ENCODE measurements around the gene RAPH1. TPM values are rescaled to one million over a fixed set of nuclear protein-coding genes. Genes with fewer than 3 reads are reported as not detected.
A peak's percentile ranks its signal among the peaks of the same experiment; 100 is the strongest.
"Not testable (repeated sequence)": the region's sequence is repeated elsewhere in the genome, so short reads cannot be mapped to it uniquely, and the experiment has no call there.

Gene RAPH1
- total RNA-seq, 1 experiment from 2014 or later = 16.5 TPM

- TF ChIP-seq CTCF (conservative IDR thresholded peaks at IDR 0.05) = no peak
- TF ChIP-seq EZH2 (IDR thresholded peaks at IDR 0.05; ENCODE audit: low read depth) = no peak
- Histone ChIP-seq H3K9me2 (ENCODE audit: insufficient read depth) (no peaks in the 10 kb centered on the region), H3K4me2 (peak overlapping the region; percentile 36; the same call in 1 of the 2 replicates), H3K27me3 (ENCODE audit: insufficient read depth, low read depth) (no peaks in the 10 kb centered on the region), H3K27ac (no peak overlapping the region), H3K9me3 (ENCODE audit: insufficient read depth, low read depth) (no peaks in the 10 kb centered on the region), H2AFZ (no peak overlapping the region), H3K4me3 (no peak overlapping the region), H3K36me3 (ENCODE audit: low read depth) (no peaks in the 10 kb centered on the region), H3K79me2 (ENCODE audit: low read depth) (no peaks in the 10 kb centered on the region), H3F3A (ENCODE audit: insufficient read depth, low read depth) (no peaks in the 10 kb centered on the region), H3K4me1 (replicated peaks; ENCODE audit: insufficient read depth) (peaks cover 13% of the 10 kb centered on the region), H4K20me1 (ENCODE audit: insufficient read depth) (no peaks in the 10 kb centered on the region)
- POLR2A ChIA-PET (ENCODE audit: unreplicated experiment) = no interaction called here
- intact Hi-C loops (cut with micrococcal nuclease; ENCODE audit: unreplicated experiment) = no loop called here
- DNase-seq = peak in 1 of 2 experiments; percentile 59
- CTCF ChIA-PET = interaction anchor here (0.6 kb wide), 1 partner anchor 36 kb away, joined by 6 read pairs; no protein-coding TSS in a partner anchor
- BruUV-seq (replicated peaks) = no TSS peak
These were observed 8.8 kb upstream of the RAPH1 start for GRCh38 chr2:203543898-203544328.

GRCh38 chr2:203540598-203540997 lies 5.5 kb upstream of the RAPH1 start:
- H3K79me2 ChIP-seq (ENCODE audit: low read depth); H4K20me1 ChIP-seq (ENCODE audit: insufficient read depth); H3K36me3 ChIP-seq (ENCODE audit: low read depth); H3K4me3 ChIP-seq; DNase-seq; BruUV-seq (replicated peaks); H3K9me3 ChIP-seq (ENCODE audit: insufficient read depth, low read depth); H3K4me2 ChIP-seq; H3K27ac ChIP-seq; intact Hi-C loops (cut with micrococcal nuclease; ENCODE audit: unreplicated experiment); CTCF ChIA-PET; H3K27me3 ChIP-seq (ENCODE audit: insufficient read depth, low read depth); H3K9me2 ChIP-seq (ENCODE audit: insufficient read depth); H2AFZ ChIP-seq; POLR2A ChIA-PET (ENCODE audit: unreplicated experiment): not testable (repeated sequence)
- Histone ChIP-seq H3F3A (ENCODE audit: insufficient read depth, low read depth) (peaks cover 11% of the 10 kb centered on the region; the same call in 1 of the 2 replicates), H3K4me1 (replicated peaks; ENCODE audit: insufficient read depth) (peaks cover 20% of the 10 kb centered on the region)

- H3K27me3 ChIP-seq (ENCODE audit: insufficient read depth, low read depth); H2AFZ ChIP-seq; CTCF ChIA-PET; H4K20me1 ChIP-seq (ENCODE audit: insufficient read depth); H3K4me3 ChIP-seq; POLR2A ChIA-PET (ENCODE audit: unreplicated experiment); H3K9me3 ChIP-seq (ENCODE audit: insufficient read depth, low read depth); DNase-seq; H3K4me2 ChIP-seq; H3K27ac ChIP-seq; BruUV-seq (replicated peaks); H3K36me3 ChIP-seq (ENCODE audit: low read depth); H3K9me2 ChIP-seq (ENCODE audit: insufficient read depth): not testable (repeated sequence)
- peaks cover 13% of the 10 kb centered on the region; the same call in 1 of the 2 replicates for H3F3A ChIP-seq (ENCODE audit: insufficient read depth, low read depth)
- H3K4me1 ChIP-seq (replicated peaks; ENCODE audit: insufficient read depth) = peaks cover 14% of the 10 kb centered on the region
- intact Hi-C loops (cut with micrococcal nuclease; ENCODE audit: unreplicated experiment) = loop anchor here (5.0 kb wide), 1 partner anchor 39 kb away; no protein-coding TSS in a partner anchor
- peaks cover 14% of the 10 kb centered on the region for H3K79me2 ChIP-seq (ENCODE audit: low read depth)
These were observed 3.1 kb upstream of the RAPH1 start for GRCh38 chr2:203538237-203538636.

GRCh38 chr2:203536586-203536951 lies 1.5 kb upstream of the RAPH1 start:
- H3K27ac ChIP-seq; H4K20me1 ChIP-seq (ENCODE audit: insufficient read depth); H3K9me3 ChIP-seq (ENCODE audit: insufficient read depth, low read depth); H3K36me3 ChIP-seq (ENCODE audit: low read depth); H2AFZ ChIP-seq; CTCF ChIA-PET; BruUV-seq (replicated peaks); H3K4me3 ChIP-seq; DNase-seq; H3K9me2 ChIP-seq (ENCODE audit: insufficient read depth); H3K27me3 ChIP-seq (ENCODE audit: insufficient read depth, low read depth); POLR2A ChIA-PET (ENCODE audit: unreplicated experiment): not testable (repeated sequence)
- Histone ChIP-seq H3K4me1 (replicated peaks; ENCODE audit: insufficient read depth) (peaks cover 24% of the 10 kb centered on the region), H3K4me2 (peak overlapping the region; percentile 94), H3K79me2 (ENCODE audit: low read depth) (peaks cover 30% of the 10 kb centered on the region), H3F3A (ENCODE audit: insufficient read depth, low read depth) (peaks cover 13% of the 10 kb centered on the region; the same call in 1 of the 2 replicates)
- intact Hi-C loops (cut with micrococcal nuclease; ENCODE audit: unreplicated experiment) = loop anchor here (5.0 kb wide), 1 partner anchor 41 kb away; no protein-coding TSS in a partner anchor
